NCI-H1105 (cell line): ENCODE results near the gene AMBP.
A peak's percentile ranks its signal among the peaks of the same experiment; 100 is the strongest.

Source experiments
- DNase-seq: peaks from one replicate; lab custom pipeline; 2025; lab: John Stamatoyannopoulos, UW

The AMBP gene

DNA sequence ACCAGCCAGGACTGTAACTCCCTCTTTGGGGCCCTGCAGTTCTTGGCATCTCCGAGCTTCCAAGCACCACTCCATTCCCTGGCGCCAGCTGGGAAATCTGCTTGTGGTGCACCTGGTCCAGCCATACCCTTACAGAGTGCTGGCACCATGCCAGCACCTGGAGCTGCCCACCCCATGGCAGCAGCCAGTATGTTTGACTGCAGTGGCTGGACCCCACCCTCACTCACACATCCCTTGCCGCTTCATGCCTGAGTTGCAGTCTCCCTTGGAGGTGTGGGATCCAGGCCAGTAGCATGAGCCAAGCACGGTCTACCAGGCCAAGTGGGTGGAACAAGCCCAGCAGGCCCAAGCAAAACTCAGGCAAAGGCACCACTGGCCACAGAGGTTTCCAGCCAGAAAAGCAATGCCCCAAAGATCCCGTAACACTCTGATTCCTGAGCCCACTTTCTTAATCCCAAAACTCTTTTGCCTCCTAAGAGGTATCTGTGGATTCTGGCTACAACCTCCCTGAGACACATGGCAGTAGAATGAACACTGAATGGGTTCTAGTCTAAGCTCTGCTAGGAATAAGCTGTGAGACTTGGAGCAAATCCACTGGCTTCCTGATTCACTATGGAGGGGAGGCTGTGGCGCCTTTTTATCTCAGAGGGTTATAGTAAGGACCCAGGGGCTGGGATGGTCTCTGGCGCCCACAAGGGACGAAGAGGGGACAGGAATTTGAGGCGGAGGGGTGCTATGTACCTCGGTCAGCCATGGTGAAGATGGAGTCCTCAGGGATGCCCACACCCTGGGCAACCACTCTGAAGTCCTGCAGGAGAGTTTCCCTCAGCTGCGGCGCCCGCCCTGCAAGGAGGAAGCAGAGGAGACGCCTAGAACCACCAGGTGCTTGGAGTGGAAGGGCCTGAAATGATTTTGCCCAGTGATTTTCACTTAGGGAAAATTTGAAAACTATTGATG is 5.6 kb downstream of the AMBP start:
- DNase-seq, result peak; percentile 87

DNA sequence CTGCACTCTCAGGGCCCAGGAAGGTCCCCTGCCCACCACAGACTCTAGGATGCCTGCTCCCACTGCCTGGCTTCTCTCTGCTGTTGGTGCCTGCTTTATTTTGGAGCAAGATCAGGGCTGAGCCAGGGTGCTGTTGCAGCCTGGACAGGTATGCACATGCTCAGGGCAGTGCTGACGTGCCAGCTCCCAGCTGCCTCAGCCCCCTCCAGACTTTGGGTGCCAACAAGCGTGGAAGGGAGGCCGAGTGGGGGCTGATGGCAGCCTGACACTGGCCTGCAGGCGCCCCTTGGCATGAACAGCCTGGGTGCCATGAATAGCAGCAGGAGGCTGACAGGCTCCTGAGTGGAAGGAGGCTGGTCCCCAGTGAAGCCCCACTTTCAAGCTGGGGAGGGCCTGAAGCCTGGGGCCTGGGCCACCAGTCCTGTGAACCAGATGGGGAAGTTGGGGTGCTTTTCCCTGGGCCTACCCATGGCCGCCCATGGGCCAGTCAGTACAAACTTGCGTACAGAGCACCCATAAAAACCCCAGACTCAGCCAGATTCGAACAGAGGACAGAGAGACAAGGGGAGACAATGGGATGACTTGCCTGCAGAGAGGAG is 6.8 kb downstream of the AMBP start:
- no peak for DNase-seq

GRCh38 chr9:114070188-114071103 is 7.7 kb downstream of the AMBP start:
- no peak for DNase-seq

GRCh38 chr9:114069476-114070187 is 8.5 kb downstream of the AMBP start:
- no peak for DNase-seq

- DNase-seq, result no peak
Measured at GRCh38 chr9:114065304-114065703, 12.8 kb downstream of the AMBP start.

- DNase-seq, result no peak
Measured at GRCh38 chr9:114061830-114062474, 16.1 kb downstream of the AMBP start.

DNA sequence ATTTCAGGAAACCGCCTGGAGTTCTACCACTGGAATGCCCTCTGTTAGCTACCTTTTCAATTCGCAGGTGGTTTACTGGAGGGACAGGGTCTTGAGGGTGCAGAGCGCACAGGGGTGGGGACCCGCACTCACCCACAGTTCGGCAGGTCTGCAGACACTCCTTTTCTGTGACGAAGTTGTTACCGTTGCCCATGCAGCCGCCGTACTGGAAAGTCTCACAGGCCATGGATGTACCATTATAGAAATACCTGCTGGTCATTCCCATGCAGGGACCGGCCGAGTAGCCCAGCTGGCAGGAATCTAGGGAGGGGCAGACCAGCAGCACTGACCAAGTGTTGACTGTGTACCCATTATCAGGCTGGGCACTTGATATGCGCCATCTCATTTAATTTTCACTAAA is 16.8 kb downstream of the AMBP start:
- DNase-seq, result no peak

- no peak for DNase-seq
Measured at GRCh38 chr9:114060711-114061110, 17.4 kb downstream of the AMBP start.

DNA sequence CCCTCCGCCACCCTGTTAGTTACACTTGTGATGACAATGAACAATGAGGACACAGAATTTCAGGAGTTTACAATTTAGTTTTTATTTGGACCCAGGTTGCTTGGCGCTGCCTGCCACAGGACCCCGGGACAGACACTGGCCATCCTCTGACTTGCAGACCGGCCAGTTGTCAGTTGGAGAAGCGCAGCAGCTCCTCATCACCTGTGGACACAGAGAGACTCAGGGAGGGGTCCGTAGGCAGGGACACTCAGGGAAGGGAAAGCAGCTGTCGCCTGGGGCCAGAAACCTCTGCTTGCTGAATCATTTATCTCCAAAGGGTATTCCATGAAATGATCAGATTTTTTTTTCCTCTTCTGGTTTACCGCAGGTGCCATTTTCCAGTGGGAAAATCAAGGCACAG is 18.0 kb downstream of the AMBP start:
- no peak for DNase-seq

- no peak for DNase-seq
Measured at GRCh38 chr9:114059047-114059803, 18.9 kb downstream of the AMBP start.

- no peak for DNase-seq
Measured at GRCh38 chr9:114058688-114059046, 19.4 kb downstream of the AMBP start.

- no peak for DNase-seq
Measured at GRCh38 chr9:114057161-114057885, 20.8 kb downstream of the AMBP start.

- no peak for DNase-seq
Measured at GRCh38 chr9:114056527-114056926, 21.6 kb downstream of the AMBP start.

GRCh38 chr9:114055894-114056293 is 22.2 kb downstream of the AMBP start:
- DNase-seq, result no peak

GRCh38 chr9:114055061-114055460 is 23.0 kb downstream of the AMBP start:
- no peak for DNase-seq

- DNase-seq, result no peak
Measured at GRCh38 chr9:114054191-114054690, 23.9 kb downstream of the AMBP start.

GRCh38 chr9:114053246-114054005 is 24.7 kb downstream of the AMBP start:
- DNase-seq, result no peak

DNA sequence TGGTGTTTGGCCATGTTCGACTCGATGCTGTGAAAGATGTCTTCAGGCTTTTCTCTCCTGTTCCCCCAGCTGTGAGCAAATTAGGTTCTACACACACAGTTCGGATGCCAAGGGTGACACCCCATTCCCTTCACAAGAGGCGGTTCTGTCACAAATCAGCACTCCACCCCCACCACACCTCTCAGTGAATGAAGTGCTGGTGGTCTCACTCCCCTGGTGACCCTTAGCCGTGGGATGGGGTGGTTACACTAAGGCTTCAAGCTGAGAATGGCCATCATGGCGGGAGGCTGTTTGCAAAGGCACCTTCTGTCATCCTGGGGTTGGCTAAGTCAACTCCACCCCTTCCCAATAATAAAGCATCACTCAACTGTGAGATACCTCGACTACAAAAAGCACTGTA is 26.4 kb downstream of the AMBP start:
- DNase-seq, result no peak

- no peak for DNase-seq
Measured at GRCh38 chr9:114051281-114051680, 26.8 kb downstream of the AMBP start.
